Uterus (tissue), 2 donors: ENCODE results near the gene H6PD.

Source experiments
- POLR2A ChIP-seq, 2 donors: fragments of 450-650 bp; IDR thresholded peaks; one replicate each; pipeline ENCODE4 v1.6.1; 2016; ENCODE audit warnings: antibody characterized with exemption in 2 of 2, mild to moderate bottlenecking in 1 of 2, moderate library complexity in 1 of 2
- TF ChIP-seq, protein P1 (sequence below), 4 experiments: fragments of 200-600 bp in 2 of 4; fragments of 450-650 bp in 2 of 4; sonication (generic) in 2 of 4; IDR thresholded peaks; one replicate each; pipeline ENCODE4 v1.5.1; 2016 to 2019; ENCODE audit warnings: antibody characterized with exemption in 4 of 4, mild to moderate bottlenecking in 2 of 4, moderate library complexity in 1 of 4

DNA sequence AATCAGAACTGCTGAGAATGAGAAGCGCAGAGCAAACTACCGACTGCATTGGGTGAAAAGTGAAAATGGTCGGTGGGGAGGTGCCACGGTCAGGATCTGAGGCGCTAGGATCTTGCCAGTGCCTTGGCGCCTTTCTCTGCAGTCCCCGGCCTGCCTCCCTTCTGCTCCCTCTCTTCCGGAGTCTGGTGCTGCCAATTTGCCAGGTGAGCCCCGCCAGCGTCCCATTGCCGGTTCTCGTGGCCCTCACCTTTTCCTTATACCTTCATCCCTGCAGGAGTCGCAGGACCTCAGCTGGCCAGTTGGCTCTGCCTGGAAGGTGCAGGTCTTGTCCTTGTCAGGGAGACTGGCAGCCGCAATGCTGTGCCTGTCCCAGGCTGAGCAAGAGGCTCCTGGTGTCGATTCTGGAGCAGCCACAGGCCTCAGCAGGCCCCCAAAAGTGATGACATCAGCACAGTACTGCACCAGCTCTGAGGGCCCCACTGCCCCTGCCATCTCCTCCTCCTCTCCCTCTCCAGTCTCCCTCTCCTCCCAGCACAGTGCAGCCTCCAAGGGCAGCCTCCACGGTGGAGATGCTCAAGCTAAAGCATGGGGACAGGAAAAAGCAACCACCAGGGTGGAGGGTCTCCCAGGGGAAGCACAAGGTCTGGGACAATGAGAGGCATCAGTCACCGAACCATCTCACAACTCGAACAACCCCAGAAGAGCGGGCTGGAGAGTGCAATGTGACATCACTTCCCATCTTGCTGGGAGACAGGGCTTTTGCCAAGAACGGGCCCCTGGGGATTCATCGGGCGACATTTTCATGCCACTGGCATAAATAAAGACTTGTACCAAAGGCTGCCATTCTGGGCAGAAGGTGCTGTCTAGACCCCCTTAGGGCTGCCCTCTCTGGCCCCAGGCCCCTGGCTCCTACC is 37.1 kb upstream of the H6PD start:
- TF ChIP-seq POLR2A (IDR thresholded peaks at IDR 0.05): no peak
- TF ChIP-seq, protein P1, sequence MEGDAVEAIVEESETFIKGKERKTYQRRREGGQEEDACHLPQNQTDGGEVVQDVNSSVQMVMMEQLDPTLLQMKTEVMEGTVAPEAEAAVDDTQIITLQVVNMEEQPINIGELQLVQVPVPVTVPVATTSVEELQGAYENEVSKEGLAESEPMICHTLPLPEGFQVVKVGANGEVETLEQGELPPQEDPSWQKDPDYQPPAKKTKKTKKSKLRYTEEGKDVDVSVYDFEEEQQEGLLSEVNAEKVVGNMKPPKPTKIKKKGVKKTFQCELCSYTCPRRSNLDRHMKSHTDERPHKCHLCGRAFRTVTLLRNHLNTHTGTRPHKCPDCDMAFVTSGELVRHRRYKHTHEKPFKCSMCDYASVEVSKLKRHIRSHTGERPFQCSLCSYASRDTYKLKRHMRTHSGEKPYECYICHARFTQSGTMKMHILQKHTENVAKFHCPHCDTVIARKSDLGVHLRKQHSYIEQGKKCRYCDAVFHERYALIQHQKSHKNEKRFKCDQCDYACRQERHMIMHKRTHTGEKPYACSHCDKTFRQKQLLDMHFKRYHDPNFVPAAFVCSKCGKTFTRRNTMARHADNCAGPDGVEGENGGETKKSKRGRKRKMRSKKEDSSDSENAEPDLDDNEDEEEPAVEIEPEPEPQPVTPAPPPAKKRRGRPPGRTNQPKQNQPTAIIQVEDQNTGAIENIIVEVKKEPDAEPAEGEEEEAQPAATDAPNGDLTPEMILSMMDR (IDR thresholded peaks at IDR 0.05): no peak
